ENCODE results near the gene TMEM42. TPM values are rescaled to one million over a fixed set of nuclear protein-coding genes. Genes with fewer than 3 reads are reported as not detected.

Gene TMEM42
- total and polyA plus RNA-seq, 10 of the 15 experiments (the other 5 are each of a cell fraction or from before 2014, with no cell fraction given) = 5.0 to 20.5 (median 12.2) TPM

DNA sequence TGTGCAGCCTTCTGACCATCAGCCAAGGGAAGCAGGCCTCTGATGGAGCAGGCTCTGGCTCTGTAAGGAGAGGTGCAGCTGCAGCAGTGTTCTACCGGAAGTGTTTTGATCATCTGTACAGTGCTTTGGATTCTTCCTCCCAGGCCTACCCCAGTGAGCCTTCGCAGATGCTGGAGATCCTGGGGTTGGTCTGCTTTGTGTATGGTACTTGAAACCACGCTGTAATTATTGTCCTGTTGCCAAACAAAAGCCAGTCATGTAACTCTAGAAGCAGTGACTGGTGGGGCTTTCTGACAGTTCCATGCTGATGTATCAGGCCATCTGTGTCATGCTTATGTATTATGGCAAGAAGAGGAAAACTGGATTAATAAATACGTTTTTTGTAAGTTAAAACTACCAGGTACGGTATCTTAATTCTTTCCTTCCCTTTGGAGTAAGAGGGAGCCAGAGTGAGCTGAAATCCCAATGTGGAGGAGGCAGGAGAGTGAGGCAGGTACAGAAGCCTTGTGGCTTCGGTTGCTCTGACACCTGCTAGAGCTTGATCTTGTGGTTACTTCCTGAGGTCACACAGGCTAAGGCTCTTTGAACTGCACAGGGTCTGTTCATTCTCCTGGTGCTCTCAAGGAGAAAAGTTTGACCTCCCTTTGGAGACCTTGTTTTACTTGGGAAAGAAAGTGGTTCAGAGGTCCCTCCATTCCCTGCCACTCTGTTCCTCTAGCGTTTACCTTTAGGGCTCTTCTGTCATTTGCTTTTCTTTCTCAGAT is 3.7 kb downstream of the TMEM42 start:
- 76% methylated on average over 7 of the region's 7 CpGs for WGBS (ENCODE audit: insufficient coverage, insufficient replicate concordance, low lambda C conversion rate, missing lambda C conversion rate)
- RAD21 ChIA-PET (ENCODE audit: unreplicated experiment) = no interaction called here
- CTCF ChIA-PET = interaction anchor here (1.1 to 1.6 kb wide), 2 partner anchors 47 to 48 kb away, joined by 3 to 6 read pairs; no protein-coding TSS in a partner anchor
- Histone ChIP-seq H4K20me1 (ENCODE audit: control insufficient read depth, insufficient read depth) (no peaks in the 10 kb centered on the region), H3K4me2 (ENCODE audit: control insufficient read depth, insufficient read depth) (no peak overlapping the region), H3K4me3 (no peak overlapping the region), H3K27ac (ENCODE audit: control insufficient read depth, insufficient read depth) (no peak overlapping the region), H3K36me3 (ENCODE audit: control insufficient read depth in 2 of 2, insufficient read depth in 2 of 2, low read length in 1 of 2) (0 out of 4 replicates have a peak, but pooled peaks cover 0 to 2% of the 10 kb centered on the region in 2 experiments), H3K27me3 (replicated peaks in 1 of 2; ENCODE audit: control insufficient read depth in 2 of 2, insufficient read depth in 2 of 2, low read length in 1 of 2) (no peaks in the 10 kb centered on the region), H3K9me3 (replicated peaks; ENCODE audit: control insufficient read depth, insufficient read depth, low read length) (no peaks in the 10 kb centered on the region), H3K9ac (ENCODE audit: control insufficient read depth, insufficient read depth, low read length) (no peak overlapping the region), H3K4me1 (ENCODE audit: control insufficient read depth, insufficient read depth, low read length) (no peaks in the 10 kb centered on the region), H3K79me2 (ENCODE audit: control insufficient read depth, insufficient read depth, low read length) (peaks cover 3% of the 10 kb centered on the region; the same call in 1 of the 2 replicates), H2AFZ (ENCODE audit: control insufficient read depth, low read depth, low read length) (no peak overlapping the region)
- SMC1A ChIA-PET (ENCODE audit: uncharacterized antibody, unreplicated experiment) = no interaction called here
- TF ChIP-seq HCFC1 (IDR thresholded peaks at IDR 0.05; ENCODE audit: low read length) = no peak
- peak; percentile 38; the same call in 1 of the 2 replicates for TF ChIP-seq RUNX3 (IDR thresholded peaks at IDR 0.05; ENCODE audit: low read length)
- BruUV-seq (replicated peaks) = no TSS peak
- in situ Hi-C loops (cut with MboI) (no loop called here), intact Hi-C loops (cut with micrococcal nuclease; ENCODE audit: unreplicated experiment) (no loop called here)
- POLR2A ChIA-PET = interaction anchor here (0.5 kb wide), 1 partner anchor 16 kb away, joined by 4 read pairs; no protein-coding TSS in a partner anchor
- ATAC-seq (no peak), FAIRE-seq (no peak), DNase-seq (ENCODE audit: low read depth, low spot score) (no peak)

DNA sequence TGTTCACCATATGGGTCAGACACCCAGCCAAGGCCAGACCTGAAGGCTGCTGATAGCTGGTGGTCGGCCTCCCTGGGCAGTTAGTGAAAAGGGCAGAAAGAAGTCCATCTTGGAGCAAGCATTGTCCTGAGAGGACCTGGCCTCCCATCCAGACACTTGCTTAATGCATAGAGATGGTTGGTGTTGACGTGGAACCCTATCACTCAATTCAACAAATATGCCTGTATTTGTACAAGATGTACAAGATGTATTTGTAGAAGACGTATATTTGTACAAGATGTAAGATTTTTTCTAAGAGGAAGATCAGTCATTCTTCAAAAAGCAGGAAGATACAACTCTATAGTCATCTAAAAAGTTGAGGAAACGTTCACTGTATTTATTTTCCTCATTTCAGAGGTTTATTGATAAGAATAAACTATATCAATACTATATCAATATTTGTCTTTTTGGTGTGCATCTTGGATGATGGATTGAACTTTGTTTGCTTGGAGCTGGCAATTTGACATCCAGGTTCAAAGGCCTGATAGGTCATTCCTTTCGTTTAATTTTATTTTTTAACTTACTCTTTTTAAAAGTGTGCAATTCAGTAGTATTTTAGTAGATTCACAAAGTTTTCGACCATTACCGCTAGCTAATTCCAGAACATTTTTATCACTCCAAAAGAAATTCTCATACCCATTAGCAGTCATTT is 5.9 kb downstream of the TMEM42 start:
- peaks cover under 1% of the 10 kb centered on the region; the same call in 1 of the 2 replicates for H3K79me2 ChIP-seq (ENCODE audit: control insufficient read depth, insufficient read depth, low read length)
- no peak overlapping the region for H3K9ac ChIP-seq (ENCODE audit: control insufficient read depth, insufficient read depth, low read length)
- intact Hi-C loops (cut with micrococcal nuclease; ENCODE audit: unreplicated experiment) (no loop called here), in situ Hi-C loops (cut with MboI) (no loop called here)
- ATAC-seq = no peak
- TF ChIP-seq SIN3A (IDR thresholded peaks at IDR 0.05; ENCODE audit: low read depth, low read length) = no peak
- TF ChIP-seq HCFC1 (IDR thresholded peaks at IDR 0.05; ENCODE audit: low read length) = no peak
- TF ChIP-seq, protein P1, sequence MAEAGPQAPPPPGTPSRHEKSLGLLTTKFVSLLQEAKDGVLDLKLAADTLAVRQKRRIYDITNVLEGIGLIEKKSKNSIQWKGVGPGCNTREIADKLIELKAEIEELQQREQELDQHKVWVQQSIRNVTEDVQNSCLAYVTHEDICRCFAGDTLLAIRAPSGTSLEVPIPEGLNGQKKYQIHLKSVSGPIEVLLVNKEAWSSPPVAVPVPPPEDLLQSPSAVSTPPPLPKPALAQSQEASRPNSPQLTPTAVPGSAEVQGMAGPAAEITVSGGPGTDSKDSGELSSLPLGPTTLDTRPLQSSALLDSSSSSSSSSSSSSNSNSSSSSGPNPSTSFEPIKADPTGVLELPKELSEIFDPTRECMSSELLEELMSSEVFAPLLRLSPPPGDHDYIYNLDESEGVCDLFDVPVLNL (IDR thresholded peaks at IDR 0.05; ENCODE audit: low read depth, low read length) = no peak
- TF ChIP-seq, protein P2, sequence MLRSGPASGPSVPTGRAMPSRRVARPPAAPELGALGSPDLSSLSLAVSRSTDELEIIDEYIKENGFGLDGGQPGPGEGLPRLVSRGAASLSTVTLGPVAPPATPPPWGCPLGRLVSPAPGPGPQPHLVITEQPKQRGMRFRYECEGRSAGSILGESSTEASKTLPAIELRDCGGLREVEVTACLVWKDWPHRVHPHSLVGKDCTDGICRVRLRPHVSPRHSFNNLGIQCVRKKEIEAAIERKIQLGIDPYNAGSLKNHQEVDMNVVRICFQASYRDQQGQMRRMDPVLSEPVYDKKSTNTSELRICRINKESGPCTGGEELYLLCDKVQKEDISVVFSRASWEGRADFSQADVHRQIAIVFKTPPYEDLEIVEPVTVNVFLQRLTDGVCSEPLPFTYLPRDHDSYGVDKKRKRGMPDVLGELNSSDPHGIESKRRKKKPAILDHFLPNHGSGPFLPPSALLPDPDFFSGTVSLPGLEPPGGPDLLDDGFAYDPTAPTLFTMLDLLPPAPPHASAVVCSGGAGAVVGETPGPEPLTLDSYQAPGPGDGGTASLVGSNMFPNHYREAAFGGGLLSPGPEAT (IDR thresholded peaks at IDR 0.05; ENCODE audit: low read depth) = no peak
- TF ChIP-seq, protein P3, sequence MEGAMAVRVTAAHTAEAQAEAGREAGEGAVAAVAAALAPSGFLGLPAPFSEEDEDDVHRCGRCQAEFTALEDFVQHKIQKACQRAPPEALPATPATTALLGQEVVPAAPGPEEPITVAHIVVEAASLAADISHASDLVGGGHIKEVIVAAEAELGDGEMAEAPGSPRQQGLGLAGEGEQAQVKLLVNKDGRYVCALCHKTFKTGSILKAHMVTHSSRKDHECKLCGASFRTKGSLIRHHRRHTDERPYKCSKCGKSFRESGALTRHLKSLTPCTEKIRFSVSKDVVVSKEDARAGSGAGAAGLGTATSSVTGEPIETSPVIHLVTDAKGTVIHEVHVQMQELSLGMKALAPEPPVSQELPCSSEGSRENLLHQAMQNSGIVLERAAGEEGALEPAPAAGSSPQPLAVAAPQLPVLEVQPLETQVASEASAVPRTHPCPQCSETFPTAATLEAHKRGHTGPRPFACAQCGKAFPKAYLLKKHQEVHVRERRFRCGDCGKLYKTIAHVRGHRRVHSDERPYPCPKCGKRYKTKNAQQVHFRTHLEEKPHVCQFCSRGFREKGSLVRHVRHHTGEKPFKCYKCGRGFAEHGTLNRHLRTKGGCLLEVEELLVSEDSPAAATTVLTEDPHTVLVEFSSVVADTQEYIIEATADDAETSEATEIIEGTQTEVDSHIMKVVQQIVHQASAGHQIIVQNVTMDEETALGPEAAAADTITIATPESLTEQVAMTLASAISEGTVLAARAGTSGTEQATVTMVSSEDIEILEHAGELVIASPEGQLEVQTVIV (IDR thresholded peaks at IDR 0.05; ENCODE audit: borderline replicate concordance, partially characterized antibody) = no peak
- TF ChIP-seq HDGF (IDR thresholded peaks at IDR 0.05) = no peak
- ChIA-PET SMC1A (ENCODE audit: uncharacterized antibody, unreplicated experiment) (interaction anchor here (0.8 kb wide), 1 partner anchor 465 kb away, joined by 3 read pairs; no protein-coding TSS in a partner anchor), CTCF (interaction anchor here (1.2 kb wide), 1 partner anchor 125 kb away, joined by 3 read pairs; no protein-coding TSS in a partner anchor), RAD21 (ENCODE audit: unreplicated experiment) (no interaction called here), POLR2A (no interaction called here)
- no peak overlapping the region for H3K27ac ChIP-seq (ENCODE audit: control insufficient read depth, insufficient read depth)
- H3K27me3 ChIP-seq (replicated peaks in 1 of 2; ENCODE audit: control insufficient read depth in 2 of 2, insufficient read depth in 2 of 2, low read length in 1 of 2) = no peaks in the 10 kb centered on the region
- no peak overlapping the region for H3K4me3 ChIP-seq
- no peak for DNase-seq (ENCODE audit: low read depth, low spot score)
- BruUV-seq (replicated peaks) = no TSS peak
- H4K20me1 ChIP-seq (ENCODE audit: control insufficient read depth, insufficient read depth) = no peaks in the 10 kb centered on the region
- no peaks in the 10 kb centered on the region for H3K4me1 ChIP-seq (ENCODE audit: control insufficient read depth, insufficient read depth, low read length)
- H2AFZ ChIP-seq (ENCODE audit: control insufficient read depth, low read depth, low read length) = no peak overlapping the region
- no peak overlapping the region for H3K4me2 ChIP-seq (ENCODE audit: control insufficient read depth, insufficient read depth)
- no peak for FAIRE-seq
- 97% methylated on average over 7 of the region's 7 CpGs for WGBS (ENCODE audit: insufficient coverage, insufficient replicate concordance, low lambda C conversion rate, missing lambda C conversion rate)
- H3K36me3 ChIP-seq (ENCODE audit: control insufficient read depth in 2 of 2, insufficient read depth in 2 of 2, low read length in 1 of 2) = 0 out of 4 replicates have a peak, but pooled peaks cover 0 to 2% of the 10 kb centered on the region in 2 experiments
- no peaks in the 10 kb centered on the region for H3K9me3 ChIP-seq (replicated peaks; ENCODE audit: control insufficient read depth, insufficient read depth, low read length)

Measured in GM12878 (cell line).